GM12892 (cell line): ENCODE data around the gene KRTAP4-7.

Experiments
- POLR2A ChIP-seq: IDR thresholded peaks from 2 replicates; pipeline ENCODE4 v1.6.1; 2011; ENCODE audit warnings: low read depth, low read length, control low read depth
- POLR2AphosphoS5 ChIP-seq: IDR thresholded peaks from 2 replicates; pipeline ENCODE4 v1.6.1; 2011; ENCODE audit warnings: low read depth, low read length, control low read depth
- TAF1 ChIP-seq: IDR thresholded peaks from 2 replicates; pipeline ENCODE4 v1.6.1; 2011; ENCODE audit warnings: low read depth, mild to moderate bottlenecking, control low read depth, low read length, borderline replicate concordance

DNA sequence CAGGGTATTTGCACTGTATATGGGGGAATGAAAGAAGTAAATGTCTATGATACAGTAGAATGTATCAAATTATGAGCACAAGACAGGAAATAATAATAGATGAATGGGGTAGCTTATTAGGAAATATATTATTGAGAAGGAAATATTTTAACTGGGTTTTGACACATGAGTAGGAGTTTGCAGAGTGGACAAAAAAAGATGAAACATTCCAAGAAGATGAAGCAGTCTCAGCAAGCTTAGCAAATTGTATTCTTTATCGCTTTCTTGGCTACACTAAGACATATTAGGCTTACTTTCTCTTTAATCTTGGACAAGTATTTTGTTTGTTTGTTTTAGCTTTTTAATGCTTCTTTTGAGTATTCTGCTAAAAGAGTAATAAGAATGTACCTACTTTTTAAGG is 19.9 kb downstream of the KRTAP4-7 start:
- TF ChIP-seq POLR2A (no peak), POLR2AphosphoS5 (no peak), TAF1 (no peak)
